C4-2B (cell line): ENCODE results near the gene PEX5.

Experiments used
- H3K27ac ChIP-seq: fragments of 450-650 bp; 2 replicates; pipeline ENCODE4 v1.5.1; 2017
- ZFX ChIP-seq: fragments of 450-650 bp; IDR thresholded peaks from 2 replicates; pipeline ENCODE4 v1.6.1; 2017
- TF ChIP-seq, protein P1 (sequence below): fragments of 450-650 bp; conservative IDR thresholded peaks from 2 replicates; pipeline ENCODE4 v1.5.1; 2017; ENCODE audit warnings: mild to moderate bottlenecking

The PEX5 gene

DNA sequence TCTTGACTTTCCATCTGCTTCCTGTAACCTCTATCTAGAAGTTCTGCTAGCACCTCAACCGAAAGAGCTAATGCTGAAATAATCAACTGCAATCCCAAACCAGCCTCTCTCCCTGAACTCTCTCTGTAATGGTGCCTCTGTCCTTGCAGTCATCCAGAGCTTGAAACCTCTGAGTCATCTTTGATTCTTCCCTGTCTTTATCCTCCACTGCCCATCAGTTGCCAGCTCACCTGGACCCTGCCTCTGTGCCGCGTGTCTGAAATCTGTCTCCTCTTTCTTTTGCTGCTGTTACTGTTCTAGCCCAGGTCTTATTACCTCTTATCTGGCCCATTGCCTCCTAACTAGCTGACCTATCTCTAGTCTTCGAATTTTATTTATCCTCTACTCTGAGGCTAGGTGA lies 43.8 kb upstream of the PEX5 start:
- H3K27ac ChIP-seq = no peak overlapping the region
- TF ChIP-seq, protein P1, sequence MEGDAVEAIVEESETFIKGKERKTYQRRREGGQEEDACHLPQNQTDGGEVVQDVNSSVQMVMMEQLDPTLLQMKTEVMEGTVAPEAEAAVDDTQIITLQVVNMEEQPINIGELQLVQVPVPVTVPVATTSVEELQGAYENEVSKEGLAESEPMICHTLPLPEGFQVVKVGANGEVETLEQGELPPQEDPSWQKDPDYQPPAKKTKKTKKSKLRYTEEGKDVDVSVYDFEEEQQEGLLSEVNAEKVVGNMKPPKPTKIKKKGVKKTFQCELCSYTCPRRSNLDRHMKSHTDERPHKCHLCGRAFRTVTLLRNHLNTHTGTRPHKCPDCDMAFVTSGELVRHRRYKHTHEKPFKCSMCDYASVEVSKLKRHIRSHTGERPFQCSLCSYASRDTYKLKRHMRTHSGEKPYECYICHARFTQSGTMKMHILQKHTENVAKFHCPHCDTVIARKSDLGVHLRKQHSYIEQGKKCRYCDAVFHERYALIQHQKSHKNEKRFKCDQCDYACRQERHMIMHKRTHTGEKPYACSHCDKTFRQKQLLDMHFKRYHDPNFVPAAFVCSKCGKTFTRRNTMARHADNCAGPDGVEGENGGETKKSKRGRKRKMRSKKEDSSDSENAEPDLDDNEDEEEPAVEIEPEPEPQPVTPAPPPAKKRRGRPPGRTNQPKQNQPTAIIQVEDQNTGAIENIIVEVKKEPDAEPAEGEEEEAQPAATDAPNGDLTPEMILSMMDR = no peak
- no peak for TF ChIP-seq ZFX

DNA sequence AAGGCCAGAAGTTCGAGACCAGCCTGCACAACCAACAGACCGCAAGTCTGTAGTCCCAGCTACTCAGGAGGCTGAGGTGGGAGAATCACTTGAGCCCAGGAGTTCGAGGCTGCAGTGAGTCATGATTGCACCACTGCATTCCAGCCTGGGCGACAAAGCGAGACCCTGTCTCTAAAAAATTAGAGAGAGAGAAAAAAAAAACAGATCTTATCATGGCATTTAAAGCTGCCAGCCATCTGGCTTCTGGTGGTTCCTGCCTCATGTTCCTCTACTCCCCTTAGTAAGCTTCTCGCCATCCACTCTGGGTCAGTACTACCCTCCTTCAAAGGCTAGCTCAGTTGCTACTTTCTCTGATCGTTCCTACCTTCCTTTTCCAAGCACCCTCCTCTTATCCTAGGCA lies 43.3 kb upstream of the PEX5 start:
- TF ChIP-seq, protein P1 = no peak
- no peak overlapping the region for H3K27ac ChIP-seq

DNA sequence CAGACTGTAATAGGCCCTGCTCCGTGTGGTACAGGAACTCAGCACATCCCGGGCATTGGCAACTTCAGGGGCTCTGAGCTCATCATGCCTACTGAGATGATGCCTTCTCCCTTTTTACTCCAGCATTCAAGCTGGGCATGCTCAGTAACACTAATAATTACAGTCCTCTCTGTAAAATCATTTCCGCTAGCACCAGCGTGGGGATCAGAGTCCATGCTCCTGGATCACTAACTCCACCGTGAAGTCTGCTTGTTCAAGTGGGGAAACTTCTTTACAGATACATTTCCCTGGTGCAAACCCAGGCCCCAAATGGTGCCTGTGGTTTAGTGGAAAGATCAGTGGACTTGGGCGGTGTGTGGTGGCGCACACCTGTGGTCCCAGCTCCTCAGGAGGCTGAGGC lies 42.6 kb upstream of the PEX5 start:
- no peak overlapping the region for H3K27ac ChIP-seq
- TF ChIP-seq, protein P1 = no peak
- no peak for TF ChIP-seq ZFX

DNA sequence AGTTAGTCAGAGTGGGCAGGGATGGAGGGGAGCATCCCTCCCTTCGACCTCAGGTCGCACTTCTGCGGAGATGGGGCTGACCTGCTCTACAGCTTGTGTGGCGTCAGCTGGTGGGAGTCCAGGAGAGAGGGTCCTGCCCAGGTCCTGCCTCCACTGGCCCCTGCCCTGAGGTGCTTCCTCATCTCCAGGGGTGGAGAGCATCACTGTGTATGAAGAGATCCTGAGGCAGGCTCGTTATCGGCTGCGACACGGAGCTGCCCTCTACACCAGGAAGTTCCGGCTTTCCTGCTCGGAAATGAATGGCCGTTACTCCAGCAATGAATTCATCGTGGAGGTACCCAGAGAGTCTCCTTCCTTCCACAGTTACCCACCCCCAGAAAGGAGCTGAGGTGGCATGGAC lies 39.1 kb upstream of the PEX5 start:
- H3K27ac ChIP-seq = no peak overlapping the region
- TF ChIP-seq ZFX = no peak
- TF ChIP-seq, protein P1 = no peak

DNA sequence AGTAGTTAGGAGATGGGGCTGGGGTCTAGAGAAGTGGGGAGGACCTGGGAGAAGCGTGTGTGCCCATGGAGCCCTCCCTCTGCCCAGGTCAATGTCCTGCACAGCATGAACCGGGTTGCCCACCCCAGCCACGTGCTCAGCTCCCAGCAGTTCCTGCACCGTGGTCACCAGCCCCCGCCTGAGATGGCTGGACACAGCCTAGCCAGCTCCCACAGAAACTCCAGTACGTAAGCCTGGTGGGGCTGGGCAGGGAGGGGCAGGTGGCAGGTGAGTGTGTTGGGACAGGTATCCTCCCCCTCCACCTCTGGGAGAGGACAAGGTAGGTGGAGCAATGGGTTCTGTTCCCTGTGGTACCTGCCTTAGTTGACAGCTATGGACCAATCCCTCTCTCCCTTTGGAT lies 38.6 kb upstream of the PEX5 start:
- TF ChIP-seq ZFX = no peak
- TF ChIP-seq, protein P1 = no peak
- no peak overlapping the region for H3K27ac ChIP-seq

DNA sequence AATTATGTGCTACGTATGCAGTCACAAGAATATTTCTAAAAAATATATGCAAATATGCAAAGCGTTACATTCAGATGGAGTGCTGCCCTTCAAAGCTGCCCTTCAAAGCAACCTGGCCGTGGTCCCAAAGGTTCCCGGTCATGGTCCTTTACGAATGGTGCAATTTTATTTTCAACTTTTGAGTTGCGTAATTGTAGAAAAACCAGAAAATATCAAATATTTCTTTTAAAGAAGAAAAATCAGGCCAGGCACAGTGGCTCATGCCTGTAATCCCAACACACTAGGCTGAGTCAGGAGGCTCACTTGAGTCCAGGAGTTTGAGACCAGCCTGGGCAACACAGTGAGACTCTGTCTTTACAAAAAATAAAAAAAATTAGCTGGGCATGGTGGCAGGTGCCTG lies 38.0 kb upstream of the PEX5 start:
- TF ChIP-seq, protein P1 = no peak
- TF ChIP-seq ZFX = no peak
- no peak overlapping the region for H3K27ac ChIP-seq

DNA sequence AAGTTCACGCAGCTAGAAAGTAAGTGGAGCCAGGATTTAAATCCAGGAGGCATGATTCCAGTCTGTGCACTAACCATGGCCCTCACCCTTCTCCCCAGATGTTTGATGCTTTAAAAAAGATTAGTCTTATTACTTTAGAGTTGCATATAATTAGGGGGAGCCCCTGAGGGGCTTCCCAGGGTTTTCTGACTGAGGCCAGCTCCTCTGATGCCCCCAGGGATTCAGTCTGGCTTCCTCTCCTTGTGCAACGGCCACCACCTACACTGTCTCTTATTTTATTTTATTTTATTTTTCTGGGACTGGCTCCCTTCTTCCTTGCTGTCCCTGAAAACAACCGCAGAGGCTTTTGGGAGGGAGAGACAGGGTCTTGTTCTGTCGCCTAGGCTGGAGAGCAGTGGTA lies 36.7 kb upstream of the PEX5 start:
- TF ChIP-seq, protein P1 = no peak
- no peak for TF ChIP-seq ZFX
- no peak overlapping the region for H3K27ac ChIP-seq
